Upper lobe of left lung (tissue), 4 donors: ENCODE measurements around the gene RPL12.

Experiments used
- EP300 ChIP-seq, 4 donors: sonication (generic); formaldehyde crosslinking; IDR thresholded peaks; one replicate each; pipeline ENCODE4 v1.5.1; 2017; ENCODE audit warnings: antibody characterized with exemption in 4 of 4, control low read depth in 2 of 4
- POLR2A ChIP-seq, 4 donors: fragments of 450-650 bp; IDR thresholded peaks; one replicate each; pipeline ENCODE4 v1.5.1; 2016 to 2017; ENCODE audit warnings: antibody characterized with exemption in 4 of 4, mild to moderate bottlenecking in 2 of 4
- POLR2AphosphoS5 ChIP-seq, 2 donors: sonication (generic); formaldehyde crosslinking; IDR thresholded peaks; one replicate each; pipeline ENCODE4 v1.5.1; 2017; ENCODE audit warnings: antibody characterized with exemption in 2 of 2
- TF ChIP-seq, protein P1 (sequence below), 6 experiments: fragments of 450-650 bp in 4 of 6; fragments of 200-600 bp in 2 of 6; sonication (generic) in 2 of 6; IDR thresholded peaks; one replicate each; pipeline ENCODE4 v1.5.1; 2016 to 2019; ENCODE audit warnings: antibody characterized with exemption in 6 of 6

GRCh38 chr9:127458921-127459320 is 7.7 kb upstream of the RPL12 start:
- TF ChIP-seq, protein P1, sequence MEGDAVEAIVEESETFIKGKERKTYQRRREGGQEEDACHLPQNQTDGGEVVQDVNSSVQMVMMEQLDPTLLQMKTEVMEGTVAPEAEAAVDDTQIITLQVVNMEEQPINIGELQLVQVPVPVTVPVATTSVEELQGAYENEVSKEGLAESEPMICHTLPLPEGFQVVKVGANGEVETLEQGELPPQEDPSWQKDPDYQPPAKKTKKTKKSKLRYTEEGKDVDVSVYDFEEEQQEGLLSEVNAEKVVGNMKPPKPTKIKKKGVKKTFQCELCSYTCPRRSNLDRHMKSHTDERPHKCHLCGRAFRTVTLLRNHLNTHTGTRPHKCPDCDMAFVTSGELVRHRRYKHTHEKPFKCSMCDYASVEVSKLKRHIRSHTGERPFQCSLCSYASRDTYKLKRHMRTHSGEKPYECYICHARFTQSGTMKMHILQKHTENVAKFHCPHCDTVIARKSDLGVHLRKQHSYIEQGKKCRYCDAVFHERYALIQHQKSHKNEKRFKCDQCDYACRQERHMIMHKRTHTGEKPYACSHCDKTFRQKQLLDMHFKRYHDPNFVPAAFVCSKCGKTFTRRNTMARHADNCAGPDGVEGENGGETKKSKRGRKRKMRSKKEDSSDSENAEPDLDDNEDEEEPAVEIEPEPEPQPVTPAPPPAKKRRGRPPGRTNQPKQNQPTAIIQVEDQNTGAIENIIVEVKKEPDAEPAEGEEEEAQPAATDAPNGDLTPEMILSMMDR (IDR thresholded peaks at IDR 0.05): no peak
- TF ChIP-seq POLR2A (IDR thresholded peaks at IDR 0.05) (no peak), POLR2AphosphoS5 (IDR thresholded peaks at IDR 0.05) (no peak), EP300 (IDR thresholded peaks at IDR 0.05) (no peak)
